HFFc6 (cell line): ENCODE measurements around the gene SIM1. TPM values are rescaled to one million over a fixed set of nuclear protein-coding genes. Genes with fewer than 3 reads are reported as not detected.
"Not testable (repeated sequence)": the region's sequence is repeated elsewhere in the genome, so short reads cannot be mapped to it uniquely, and the experiment has no call there.

Experiments used
- DNase-seq: peaks from one replicate; pipeline ENCODE4 v3.0.0-alpha.2; 2018
- H3K27ac Mint-ChIP-seq: 2 replicates; pipeline ENCODE4 v1.8.0; 2020; ENCODE audit warnings: mild to moderate bottlenecking, mixed read lengths
- H3K27me3 Mint-ChIP-seq: 2 replicates; pipeline ENCODE4 v1.8.0; 2021; ENCODE audit warnings: mild to moderate bottlenecking, moderate library complexity, mixed read lengths; ENCODE audit not compliant: insufficient read depth
- H3K36me3 Mint-ChIP-seq: 2 replicates; pipeline ENCODE4 v1.8.0; 2021; ENCODE audit warnings: low read depth, mixed read lengths
- H3K4me1 Mint-ChIP-seq: 2 replicates; pipeline ENCODE4 v1.8.0; 2020; ENCODE audit warnings: low read depth, mixed read lengths
- H3K4me3 Mint-ChIP-seq: 2 replicates; pipeline ENCODE4 v1.8.0; 2020; ENCODE audit warnings: mild to moderate bottlenecking, moderate library complexity, mixed read lengths
- H3K9me3 Mint-ChIP-seq: 2 replicates; pipeline ENCODE4 v1.8.0; 2020; ENCODE audit warnings: mild to moderate bottlenecking, mixed read lengths
- total RNA-seq, 6 experiments: library from RNA; stranded (reverse); fragmentation: NEBNext Ultra II Directional; extraction: Animal tissue kit (Norgen Biotek cat#: 25700); gene quantifications; 2 replicates in 1 of 6; 3 replicates in 5 of 6; pipeline ENCODE4 v1.2.3, GENCODE V29; 2021
- TF ChIP-seq, protein P1 (sequence below): fragments of 200-600 bp; sonication (generic); IDR thresholded peaks from 2 replicates; pipeline ENCODE4 v1.5.0; 2021; ENCODE audit warnings: antibody characterized with exemption, mild to moderate bottlenecking

Gene SIM1
- total RNA-seq, 6 experiments from 2014 or later, result 15.4 to 22.0 (median 18.2) TPM

GRCh38 chr6:100371591-100371990 lies 93.1 kb downstream of the SIM1 start:
- TF ChIP-seq, protein P1, sequence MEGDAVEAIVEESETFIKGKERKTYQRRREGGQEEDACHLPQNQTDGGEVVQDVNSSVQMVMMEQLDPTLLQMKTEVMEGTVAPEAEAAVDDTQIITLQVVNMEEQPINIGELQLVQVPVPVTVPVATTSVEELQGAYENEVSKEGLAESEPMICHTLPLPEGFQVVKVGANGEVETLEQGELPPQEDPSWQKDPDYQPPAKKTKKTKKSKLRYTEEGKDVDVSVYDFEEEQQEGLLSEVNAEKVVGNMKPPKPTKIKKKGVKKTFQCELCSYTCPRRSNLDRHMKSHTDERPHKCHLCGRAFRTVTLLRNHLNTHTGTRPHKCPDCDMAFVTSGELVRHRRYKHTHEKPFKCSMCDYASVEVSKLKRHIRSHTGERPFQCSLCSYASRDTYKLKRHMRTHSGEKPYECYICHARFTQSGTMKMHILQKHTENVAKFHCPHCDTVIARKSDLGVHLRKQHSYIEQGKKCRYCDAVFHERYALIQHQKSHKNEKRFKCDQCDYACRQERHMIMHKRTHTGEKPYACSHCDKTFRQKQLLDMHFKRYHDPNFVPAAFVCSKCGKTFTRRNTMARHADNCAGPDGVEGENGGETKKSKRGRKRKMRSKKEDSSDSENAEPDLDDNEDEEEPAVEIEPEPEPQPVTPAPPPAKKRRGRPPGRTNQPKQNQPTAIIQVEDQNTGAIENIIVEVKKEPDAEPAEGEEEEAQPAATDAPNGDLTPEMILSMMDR, result no peak
- Mint-ChIP-seq H3K27ac (no peak overlapping the region), H3K27me3 (no peaks in the 10 kb centered on the region), H3K4me1 (peaks cover 22% of the 10 kb centered on the region), H3K36me3 (no peaks in the 10 kb centered on the region), H3K4me3 (no peak overlapping the region), H3K9me3 (no peaks in the 10 kb centered on the region)
- DNase-seq, result no peak

GRCh38 chr6:100370265-100370664 lies 94.5 kb downstream of the SIM1 start:
- Mint-ChIP-seq H3K36me3 (peaks cover 5% of the 10 kb centered on the region), H3K27ac (no peak overlapping the region), H3K27me3 (no peaks in the 10 kb centered on the region), H3K4me1 (peaks cover 28% of the 10 kb centered on the region), H3K4me3 (no peak overlapping the region), H3K9me3 (no peaks in the 10 kb centered on the region)
- TF ChIP-seq, protein P1, result peak; percentile 71
- no peak for DNase-seq

DNA sequence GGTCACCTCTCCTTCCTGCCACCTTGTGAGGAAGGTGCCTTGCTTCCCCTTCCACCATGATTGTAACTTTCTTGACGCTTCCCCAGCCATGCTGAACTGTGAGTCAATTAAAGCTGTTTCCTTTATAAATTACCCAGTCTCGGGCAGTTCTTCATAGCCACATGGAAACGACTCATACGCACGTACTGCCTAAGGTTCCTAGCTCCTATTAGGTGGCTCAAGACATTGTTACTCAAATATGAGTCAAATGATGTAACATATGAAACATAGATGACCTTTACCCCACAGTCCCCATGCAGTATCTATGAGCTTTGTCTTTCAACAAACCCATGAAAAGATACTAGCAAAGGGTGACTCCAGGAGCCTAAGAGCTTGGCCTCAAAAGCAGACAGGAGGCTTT lies 98.3 kb downstream of the SIM1 start:
- H3K36me3 Mint-ChIP-seq, result peaks cover 5% of the 10 kb centered on the region
- peak overlapping the region; percentile 77 for H3K27ac Mint-ChIP-seq
- no peaks in the 10 kb centered on the region for H3K9me3 Mint-ChIP-seq
- peak; percentile 62 for DNase-seq
- TF ChIP-seq, protein P1, result no peak
- H3K4me3 Mint-ChIP-seq, result no peak overlapping the region
- H3K4me1 Mint-ChIP-seq, result peaks cover 18% of the 10 kb centered on the region
- H3K27me3 Mint-ChIP-seq, result no peaks in the 10 kb centered on the region

DNA sequence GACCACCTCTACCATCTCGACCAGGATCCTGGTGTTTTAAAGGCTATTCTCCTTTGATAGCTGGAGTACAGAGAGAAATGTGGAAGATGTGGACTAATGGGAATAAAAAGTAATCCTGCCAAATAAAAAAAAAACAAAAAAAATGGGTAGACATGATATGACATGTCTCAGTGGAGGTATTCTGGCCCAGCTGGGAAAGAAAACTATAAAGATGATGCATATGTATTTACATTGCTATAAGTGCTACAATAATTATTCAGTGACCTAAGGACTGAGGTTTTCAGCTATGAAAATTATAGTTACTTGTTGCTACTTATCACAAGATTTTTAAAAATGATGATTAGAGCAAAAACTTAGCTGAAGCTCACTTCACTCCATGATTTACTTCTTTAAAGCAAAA lies 101.1 kb downstream of the SIM1 start:
- no peak overlapping the region for H3K4me3 Mint-ChIP-seq
- TF ChIP-seq, protein P1, result no peak
- H3K27me3 Mint-ChIP-seq, result no peaks in the 10 kb centered on the region
- peaks cover 13% of the 10 kb centered on the region for H3K4me1 Mint-ChIP-seq
- peaks cover 5% of the 10 kb centered on the region for H3K36me3 Mint-ChIP-seq
- DNase-seq, result no peak
- no peaks in the 10 kb centered on the region for H3K9me3 Mint-ChIP-seq
- H3K27ac Mint-ChIP-seq, result no peak overlapping the region

DNA sequence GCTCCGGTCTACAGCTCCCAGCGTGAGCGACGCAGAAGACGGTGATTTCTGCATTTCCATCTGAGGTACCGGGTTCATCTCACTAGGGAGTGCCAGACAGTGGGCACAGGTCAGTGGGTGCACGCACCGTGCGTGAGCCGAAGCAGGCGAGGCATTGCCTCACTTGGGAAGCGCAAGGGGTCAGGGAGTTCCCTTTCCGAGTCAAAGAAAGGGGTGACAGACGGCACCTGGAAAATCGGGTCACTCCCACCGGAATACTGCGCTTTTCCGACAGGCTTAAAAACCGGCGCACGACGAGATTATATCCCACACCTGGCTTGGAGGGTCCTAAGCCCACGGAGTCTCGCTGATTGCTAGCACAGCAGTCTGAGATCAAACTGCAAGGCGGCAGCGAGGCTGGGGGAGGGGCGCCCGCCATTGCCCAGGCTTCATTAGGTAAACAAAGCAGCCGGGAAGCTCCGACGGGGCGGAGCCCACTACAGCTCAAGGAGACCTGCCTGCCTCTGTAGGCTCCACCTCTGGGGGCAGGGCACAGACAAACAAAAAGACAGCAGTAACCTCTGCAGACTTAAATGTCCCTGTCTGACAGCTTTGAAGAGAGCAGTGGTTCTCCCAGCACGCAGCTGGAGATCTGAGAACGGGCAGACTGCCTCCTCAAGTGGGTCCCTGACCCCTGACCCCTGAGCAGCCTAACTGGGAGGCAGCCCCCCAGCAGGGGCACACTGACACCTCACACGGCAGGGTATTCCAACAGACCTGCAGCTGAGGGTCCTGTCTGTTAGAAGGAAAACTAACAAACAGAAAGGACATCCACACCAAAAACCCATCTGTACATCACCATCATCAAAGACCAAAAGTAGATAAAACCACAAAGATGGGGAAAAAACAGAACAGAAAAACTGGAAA lies 109.7 kb downstream of the SIM1 start:
- H3K9me3 Mint-ChIP-seq, H3K36me3 Mint-ChIP-seq, DNase-seq, H3K27me3 Mint-ChIP-seq, H3K27ac Mint-ChIP-seq, H3K4me3 Mint-ChIP-seq: not testable (repeated sequence)
- H3K4me1 Mint-ChIP-seq, result peaks cover 12% of the 10 kb centered on the region

GRCh38 chr6:100353276-100354015 lies 111.3 kb downstream of the SIM1 start:
- Mint-ChIP-seq H3K4me3 (no peak overlapping the region), H3K27ac (peak overlapping the region; percentile 0; the same call in 1 of the 2 replicates), H3K36me3 (no peaks in the 10 kb centered on the region), H3K4me1 (peaks cover 19% of the 10 kb centered on the region), H3K27me3 (no peaks in the 10 kb centered on the region), H3K9me3 (no peaks in the 10 kb centered on the region)
- DNase-seq, result peak; percentile 51
- TF ChIP-seq, protein P1, result no peak
